ENCODE results near the gene SLC15A1.

- TF ChIP-seq EZH2 (IDR thresholded peaks at IDR 0.05; ENCODE audit: low read length) = no peak
- TF ChIP-seq CTCF (optimal IDR thresholded peaks at IDR 0.05 in 1 of 3, IDR thresholded peaks at IDR 0.05 in 1 of 3, conservative IDR thresholded peaks at IDR 0.05 in 1 of 3; ENCODE audit: extremely low read depth in 1 of 3, insufficient read depth in 2 of 3, low read length in 3 of 3) = no peak
Measured at GRCh38 chr13:98798849-98799645, 46.6 kb upstream of the SLC15A1 start.

All from keratinocyte (primary cell).